IPS-NIHi11 (cell line): Measurements from ENCODE around the gene TIMP3.
A peak's percentile ranks its signal among the peaks of the same experiment; 100 is the strongest.

Experiments
- DNase-seq: peaks from one replicate; pipeline ENCODE4 v3.0.0; 2012; ENCODE audit warnings: mixed read lengths, low spot score

TIMP3 gene

GRCh38 chr22:32809786-32810554 is 8.5 kb downstream of the TIMP3 start:
- no peak for DNase-seq

GRCh38 chr22:32810555-32811133 is 9.1 kb downstream of the TIMP3 start:
- no peak for DNase-seq

DNA sequence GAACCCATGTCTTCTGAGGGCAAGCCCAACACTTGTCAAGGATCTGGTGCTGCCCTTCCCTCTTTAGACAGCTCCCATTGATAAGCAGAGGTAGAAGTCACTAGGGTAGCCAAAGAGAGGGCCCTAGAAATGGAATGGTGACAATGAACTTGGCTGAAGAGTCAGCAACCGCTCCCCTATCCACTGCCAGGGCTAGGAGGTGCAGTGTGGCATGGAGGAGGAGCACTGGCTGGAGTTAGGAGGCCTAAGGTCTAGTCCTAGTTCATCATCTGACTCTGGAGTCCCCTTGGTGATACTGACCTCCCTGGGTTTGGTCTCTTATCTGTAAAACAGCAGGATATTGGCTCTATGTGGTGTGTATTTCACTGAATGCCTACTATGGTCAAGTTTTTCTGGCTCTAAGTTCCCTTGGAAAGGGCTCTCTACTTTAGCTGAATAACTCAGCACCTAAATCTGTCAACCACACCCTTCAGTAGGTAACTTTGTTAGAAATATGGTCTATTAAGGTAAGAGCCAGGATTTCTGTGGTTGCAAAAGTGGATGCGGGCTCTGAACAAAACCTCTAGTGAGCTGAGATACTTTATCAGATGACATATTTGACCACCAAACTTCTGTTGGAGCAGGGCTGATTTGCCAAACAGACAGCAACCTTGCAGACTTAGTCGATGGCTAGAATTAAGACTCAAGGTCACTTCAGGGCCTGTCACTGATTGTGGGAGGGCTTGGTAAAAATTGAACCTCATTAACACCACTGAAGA is 10.5 kb downstream of the TIMP3 start:
- no peak for DNase-seq

GRCh38 chr22:32814285-32814860 is 12.9 kb downstream of the TIMP3 start:
- no peak for DNase-seq

- no peak for DNase-seq
Observed at GRCh38 chr22:32815059-32815458, 13.6 kb downstream of the TIMP3 start.

DNA sequence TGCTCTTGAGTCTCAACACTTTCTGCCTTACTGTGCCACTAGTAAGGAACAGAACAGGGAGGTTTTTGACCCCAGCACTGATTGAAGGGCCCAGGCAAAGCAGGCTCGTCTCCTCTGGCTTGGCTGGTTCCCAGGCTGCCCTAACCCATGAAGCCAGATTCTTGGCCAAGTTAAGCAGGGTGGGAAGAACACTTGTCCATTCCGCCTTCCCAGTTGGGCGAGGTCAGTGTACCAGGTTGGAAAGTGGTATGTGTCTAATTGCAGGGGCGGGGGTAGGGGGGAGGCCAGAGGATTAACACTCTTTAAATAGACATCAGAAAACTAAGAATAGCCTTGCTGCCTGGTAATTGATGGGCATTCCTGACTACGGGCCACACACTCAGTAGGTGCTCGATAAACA is 14.4 kb downstream of the TIMP3 start:
- no peak for DNase-seq

DNA sequence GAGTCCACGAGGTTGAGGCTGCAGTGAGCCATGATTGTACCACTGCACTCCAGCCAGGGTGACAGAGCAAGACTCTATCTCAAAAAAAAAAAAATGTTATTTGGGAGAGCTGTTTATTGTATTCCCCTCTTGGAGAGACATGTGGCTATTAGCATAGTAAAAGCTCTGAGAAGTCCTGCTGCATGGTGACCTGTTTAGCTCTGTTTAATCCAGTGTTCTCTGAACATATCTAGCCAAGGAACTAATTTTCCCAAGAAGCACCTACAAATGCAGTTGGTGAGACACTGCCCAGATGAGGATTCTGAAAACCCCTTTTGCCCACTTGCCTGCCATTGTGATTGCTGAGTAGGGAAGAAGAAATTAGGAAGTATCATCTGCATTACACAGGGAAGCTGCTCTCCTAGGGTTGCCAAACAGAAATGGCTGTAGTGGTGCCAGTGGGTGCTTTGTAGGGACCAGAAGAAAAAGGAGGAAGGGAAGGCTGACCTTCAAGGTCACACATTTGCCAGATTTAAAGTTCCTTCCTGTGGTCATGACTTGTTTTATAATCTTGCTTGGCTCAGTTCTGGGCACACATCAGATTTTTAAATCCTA is 15.7 kb downstream of the TIMP3 start:
- DNase-seq, result no peak

GRCh38 chr22:32818446-32819115 is 17.1 kb downstream of the TIMP3 start:
- DNase-seq, result no peak

DNA sequence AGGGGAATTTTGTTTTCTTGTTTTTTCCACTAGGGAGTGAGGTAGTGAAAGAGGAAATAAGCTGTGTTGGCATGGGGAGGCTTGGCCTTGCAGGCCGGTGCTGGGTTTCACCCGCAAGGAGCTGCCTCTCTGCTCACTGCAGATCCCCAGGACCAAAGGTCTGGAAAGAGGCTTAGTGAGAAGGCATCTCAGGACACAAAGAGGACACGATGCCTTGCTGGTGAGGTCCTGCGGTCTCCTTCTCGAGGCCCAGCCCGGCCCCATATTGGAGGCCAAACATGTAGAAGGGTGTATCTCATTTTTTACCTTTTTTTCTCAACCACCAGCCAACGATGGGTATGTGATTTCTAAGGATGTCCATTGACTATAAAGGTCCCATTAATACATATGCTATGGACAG is 17.6 kb downstream of the TIMP3 start:
- no peak for DNase-seq

GRCh38 chr22:32820131-32821119 is 18.9 kb downstream of the TIMP3 start:
- DNase-seq, result no peak

DNA sequence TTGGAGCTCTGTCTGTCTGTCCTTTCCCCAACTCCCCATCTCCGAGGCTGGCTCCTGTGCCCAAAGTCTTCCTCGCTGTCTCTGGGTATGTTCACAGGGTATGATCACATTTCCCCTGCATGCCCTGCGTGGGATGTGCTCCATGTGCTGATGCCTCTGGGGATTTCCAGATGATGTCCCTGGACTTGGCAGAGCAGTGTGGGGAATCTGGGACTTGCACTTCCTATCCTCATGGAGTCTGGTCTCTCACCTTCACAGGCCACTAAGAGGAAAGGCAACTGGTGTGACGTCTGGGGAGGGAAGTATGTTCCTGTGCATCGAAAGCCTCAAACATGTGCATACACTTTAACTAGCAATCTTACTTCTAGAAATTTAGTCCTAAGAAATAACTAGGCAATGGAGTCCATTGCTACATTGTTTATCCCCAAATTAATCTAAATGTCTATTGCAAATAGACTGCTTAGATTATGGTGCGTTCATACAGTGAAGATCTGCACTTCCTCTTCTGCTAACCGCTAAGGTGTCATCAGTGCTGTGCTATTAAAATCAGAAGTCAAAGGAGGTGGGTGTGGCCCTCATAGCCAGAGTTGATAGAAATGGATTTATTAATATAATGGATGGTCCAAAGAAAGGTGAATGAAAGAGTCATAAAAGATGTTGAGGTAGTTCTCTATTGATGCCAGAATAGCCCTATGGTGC is 20.8 kb downstream of the TIMP3 start:
- DNase-seq, result no peak

GRCh38 chr22:32823024-32823730 is 21.7 kb downstream of the TIMP3 start:
- peak; percentile 64 for DNase-seq

- DNase-seq, result no peak
Observed at GRCh38 chr22:32824531-32825312, 23.2 kb downstream of the TIMP3 start.

- no peak for DNase-seq
Observed at GRCh38 chr22:32826537-32826936, 25.0 kb downstream of the TIMP3 start.

DNA sequence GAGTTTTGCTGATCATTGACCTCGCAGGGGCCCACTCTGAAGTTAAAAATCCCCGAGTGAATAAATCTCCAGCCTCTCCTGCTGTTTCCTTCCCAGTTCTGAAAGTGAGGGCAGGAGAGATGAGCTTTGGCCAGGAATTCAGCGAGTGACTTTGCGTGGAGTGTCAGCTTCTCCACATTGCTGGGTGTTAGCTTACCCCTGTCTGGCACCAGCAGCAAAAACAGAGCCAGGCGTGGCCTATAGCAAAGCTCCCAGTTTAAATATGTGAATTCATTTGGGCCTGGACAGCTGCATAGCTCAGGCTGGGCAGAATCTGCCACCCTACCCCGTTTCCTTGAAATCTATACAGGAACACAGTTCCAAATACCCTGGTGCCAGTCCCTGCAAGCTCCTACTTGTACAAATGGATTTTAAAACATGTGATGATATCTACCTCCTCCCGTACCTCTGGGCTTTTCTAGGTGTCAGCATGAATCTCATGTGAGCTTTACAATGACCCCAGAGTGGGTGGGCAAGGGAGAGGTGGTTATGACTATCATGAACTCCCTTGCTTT is 25.6 kb downstream of the TIMP3 start:
- DNase-seq, result no peak

DNA sequence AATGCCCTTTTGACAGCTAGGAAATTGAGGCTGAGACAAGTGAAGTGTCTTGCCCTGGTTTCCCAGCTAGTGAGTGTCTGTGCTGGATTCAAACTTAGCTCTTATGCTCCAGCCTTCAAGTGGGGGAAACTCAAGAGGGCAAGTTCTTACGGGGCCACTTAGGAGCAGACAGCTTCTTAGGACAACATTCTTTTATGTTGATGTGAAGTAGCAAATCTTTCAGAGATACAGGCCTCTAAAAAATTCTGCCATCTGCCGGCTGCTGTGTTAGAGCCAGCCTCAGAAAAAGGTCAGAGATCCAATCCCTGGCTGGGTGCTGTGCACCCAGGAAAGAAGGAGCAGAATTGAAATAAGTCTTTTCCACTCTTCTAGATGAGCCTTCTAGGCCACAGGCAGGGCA is 26.6 kb downstream of the TIMP3 start:
- no peak for DNase-seq

DNA sequence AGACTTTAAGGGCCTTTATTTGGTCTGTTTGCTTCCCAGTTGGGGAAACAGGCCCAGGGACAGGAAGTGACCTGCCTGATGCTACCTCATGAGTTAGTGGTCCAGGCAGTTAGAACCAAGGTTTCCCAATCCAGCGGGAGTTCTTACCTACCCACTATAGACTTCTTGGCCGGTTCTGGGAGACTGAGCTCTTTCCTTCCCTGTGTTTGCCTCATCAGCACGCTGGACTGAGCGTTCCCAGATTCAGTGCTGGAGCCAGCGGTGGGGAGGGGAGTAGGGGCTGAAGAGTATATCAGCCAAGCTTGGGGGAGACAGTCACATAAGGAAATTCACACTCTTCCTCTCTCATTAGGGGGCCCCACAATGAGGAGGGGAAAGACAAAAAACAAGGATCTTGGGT is 27.1 kb downstream of the TIMP3 start:
- no peak for DNase-seq

GRCh38 chr22:32829451-32829851 is 27.9 kb downstream of the TIMP3 start:
- DNase-seq, result no peak
